ENCODE results near the gene HRH1.

- TF ChIP-seq POLR2A (IDR thresholded peaks at IDR 0.05), result no peak
- TF ChIP-seq CTCF (IDR thresholded peaks at IDR 0.05), result no peak
These were observed 23.9 kb upstream of the HRH1 start for GRCh38 chr3:11130385-11130784.
